ENCODE results near the gene SHANK2. TPM values are rescaled to one million over a fixed set of nuclear protein-coding genes. Genes with fewer than 3 reads are reported as not detected.

Gene SHANK2
- total RNA-seq, 1 experiment from 2014 or later, result 0.02 TPM

GRCh38 chr11:71202966-71203365, 49.4 kb downstream of the SHANK2 start:
- no peak for DNase-seq (ENCODE audit: low read depth)

DNA sequence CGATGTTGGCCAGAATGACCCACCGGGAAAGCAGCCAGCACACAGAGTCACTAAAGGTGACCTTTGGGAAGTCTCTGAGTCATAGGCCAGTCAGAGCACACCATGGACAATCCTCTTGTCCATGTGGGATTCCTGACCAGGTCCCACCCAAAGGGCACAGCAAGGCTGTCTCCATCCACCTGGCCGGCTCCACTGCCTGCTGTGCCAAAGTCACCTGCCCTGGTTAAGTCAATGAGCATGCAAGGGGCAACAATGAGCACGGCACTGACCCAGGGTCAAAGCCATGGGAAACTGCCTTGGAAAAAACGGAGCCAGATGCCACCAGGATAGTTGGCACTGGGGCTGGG, 49.8 kb downstream of the SHANK2 start:
- no peak for DNase-seq (ENCODE audit: low read depth)

Other genes with a start within 250 kb of the SHANK2 start
- 81.1 and 83.7 TPM in 2 replicates for gene DHCR7, start 195.8 kb upstream of the SHANK2 start, total RNA-seq (2014; rRNA removed; shearing (Covaris generic))
- gene NADSYN1, start 200.6 kb upstream of the SHANK2 start, total RNA-seq (2014; rRNA removed; shearing (Covaris generic)), result 27.1 and 35.6 TPM in 2 replicates